ENCODE data around the gene AOC2.

DNA sequence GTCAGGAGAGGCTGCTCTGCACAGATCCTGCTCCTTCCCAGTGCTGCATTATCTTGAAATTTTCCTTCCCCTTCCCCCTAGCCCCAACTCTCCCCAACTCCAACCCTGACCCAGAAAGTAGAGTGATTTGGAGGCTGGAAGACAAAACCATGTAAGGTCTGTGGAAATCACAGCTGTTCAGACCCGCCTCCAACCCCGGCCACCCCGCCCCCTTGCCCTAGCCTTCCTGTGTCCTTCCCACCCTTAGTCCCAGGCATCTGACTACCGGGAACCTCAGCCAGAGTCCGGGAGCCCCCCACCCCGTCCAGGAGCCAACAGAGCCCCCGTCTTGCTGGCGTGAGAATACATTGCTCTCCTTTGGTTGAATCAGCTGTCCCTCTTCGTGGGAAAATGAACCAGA is 6.6 kb downstream of the AOC2 start, which contains the start of gene AOC3:
- TF ChIP-seq ZNF549 (CRISPR knock-in tag; IDR thresholded peaks at IDR 0.05) (no peak), POLR2AphosphoS5 (IDR thresholded peaks at IDR 0.05; ENCODE audit: low read depth, low read length) (no peak), MYC (CRISPR knock-in tag; IDR thresholded peaks at IDR 0.05; ENCODE audit: borderline replicate concordance) (no peak), SRF (IDR thresholded peaks at IDR 0.05; ENCODE audit: low read depth, low read length) (no peak), SNAPC2 (CRISPR knock-in tag; IDR thresholded peaks at IDR 0.05) (no peak), RBM22 (optimal IDR thresholded peaks at IDR 0.05; ENCODE audit: low read length) (no peak), SUZ12 (IDR thresholded peaks at IDR 0.05; ENCODE audit: low read depth, low read length) (no peak), ZSCAN5A (CRISPR knock-in tag; IDR thresholded peaks at IDR 0.05; ENCODE audit: borderline replicate concordance) (no peak), CEBPB (IDR thresholded peaks at IDR 0.05; ENCODE audit: borderline replicate concordance, low read depth, low read length) (no peak), FIP1L1 (IDR thresholded peaks at IDR 0.05; ENCODE audit: borderline replicate concordance, insufficient read depth, low read depth, low read length) (no peak)
- TF ChIP-seq, protein P1, sequence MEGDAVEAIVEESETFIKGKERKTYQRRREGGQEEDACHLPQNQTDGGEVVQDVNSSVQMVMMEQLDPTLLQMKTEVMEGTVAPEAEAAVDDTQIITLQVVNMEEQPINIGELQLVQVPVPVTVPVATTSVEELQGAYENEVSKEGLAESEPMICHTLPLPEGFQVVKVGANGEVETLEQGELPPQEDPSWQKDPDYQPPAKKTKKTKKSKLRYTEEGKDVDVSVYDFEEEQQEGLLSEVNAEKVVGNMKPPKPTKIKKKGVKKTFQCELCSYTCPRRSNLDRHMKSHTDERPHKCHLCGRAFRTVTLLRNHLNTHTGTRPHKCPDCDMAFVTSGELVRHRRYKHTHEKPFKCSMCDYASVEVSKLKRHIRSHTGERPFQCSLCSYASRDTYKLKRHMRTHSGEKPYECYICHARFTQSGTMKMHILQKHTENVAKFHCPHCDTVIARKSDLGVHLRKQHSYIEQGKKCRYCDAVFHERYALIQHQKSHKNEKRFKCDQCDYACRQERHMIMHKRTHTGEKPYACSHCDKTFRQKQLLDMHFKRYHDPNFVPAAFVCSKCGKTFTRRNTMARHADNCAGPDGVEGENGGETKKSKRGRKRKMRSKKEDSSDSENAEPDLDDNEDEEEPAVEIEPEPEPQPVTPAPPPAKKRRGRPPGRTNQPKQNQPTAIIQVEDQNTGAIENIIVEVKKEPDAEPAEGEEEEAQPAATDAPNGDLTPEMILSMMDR (CRISPR knock-in tag; IDR thresholded peaks at IDR 0.05), result no peak
- TF ChIP-seq, protein P2, sequence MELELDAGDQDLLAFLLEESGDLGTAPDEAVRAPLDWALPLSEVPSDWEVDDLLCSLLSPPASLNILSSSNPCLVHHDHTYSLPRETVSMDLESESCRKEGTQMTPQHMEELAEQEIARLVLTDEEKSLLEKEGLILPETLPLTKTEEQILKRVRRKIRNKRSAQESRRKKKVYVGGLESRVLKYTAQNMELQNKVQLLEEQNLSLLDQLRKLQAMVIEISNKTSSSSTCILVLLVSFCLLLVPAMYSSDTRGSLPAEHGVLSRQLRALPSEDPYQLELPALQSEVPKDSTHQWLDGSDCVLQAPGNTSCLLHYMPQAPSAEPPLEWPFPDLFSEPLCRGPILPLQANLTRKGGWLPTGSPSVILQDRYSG (CRISPR knock-in tag; IDR thresholded peaks at IDR 0.05), result no peak

Measured in HepG2 (cell line).